ENCODE data around the gene OCA2.

DNA sequence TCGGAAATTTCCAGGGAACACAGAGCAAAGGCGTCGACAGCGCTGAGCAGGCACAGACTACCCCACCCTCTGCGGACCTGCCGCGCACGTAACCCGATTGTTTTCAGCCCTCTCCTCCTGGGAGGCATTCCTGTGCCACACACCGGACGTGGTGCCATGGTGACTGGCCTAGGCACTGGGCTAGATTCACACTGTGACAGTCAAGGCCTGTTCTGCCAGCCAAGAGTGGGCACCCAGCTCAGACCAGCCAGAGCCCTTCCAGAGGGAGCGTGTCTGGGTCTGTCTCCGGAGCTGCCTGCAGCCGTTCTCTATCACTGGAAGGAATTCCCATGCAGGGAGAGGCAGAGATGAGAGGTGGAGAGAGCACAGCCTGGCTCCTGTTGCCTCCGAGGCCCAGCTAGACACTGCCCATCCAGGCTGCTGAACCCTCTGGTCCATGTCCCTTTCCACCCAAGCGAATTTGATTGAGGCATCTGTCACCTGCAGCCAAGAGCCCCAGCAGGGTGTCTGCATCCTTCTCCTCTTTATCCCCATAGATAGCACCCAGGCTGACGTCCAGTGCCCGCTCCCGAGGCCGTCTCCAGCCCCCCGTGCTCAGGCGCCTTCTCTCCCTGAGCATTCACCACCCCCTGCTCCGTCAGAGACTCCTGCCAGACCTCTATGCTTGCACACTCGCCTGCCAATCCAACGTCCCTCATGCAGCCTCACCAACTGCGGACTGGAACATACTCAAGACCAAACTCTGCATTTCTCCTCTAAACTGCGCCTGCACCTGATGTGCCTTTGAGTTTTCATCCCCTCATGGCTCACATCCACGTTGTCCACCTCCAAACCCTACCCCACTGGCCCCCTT, 267.5 kb downstream of the OCA2 start:
- TF ChIP-seq, protein P1, sequence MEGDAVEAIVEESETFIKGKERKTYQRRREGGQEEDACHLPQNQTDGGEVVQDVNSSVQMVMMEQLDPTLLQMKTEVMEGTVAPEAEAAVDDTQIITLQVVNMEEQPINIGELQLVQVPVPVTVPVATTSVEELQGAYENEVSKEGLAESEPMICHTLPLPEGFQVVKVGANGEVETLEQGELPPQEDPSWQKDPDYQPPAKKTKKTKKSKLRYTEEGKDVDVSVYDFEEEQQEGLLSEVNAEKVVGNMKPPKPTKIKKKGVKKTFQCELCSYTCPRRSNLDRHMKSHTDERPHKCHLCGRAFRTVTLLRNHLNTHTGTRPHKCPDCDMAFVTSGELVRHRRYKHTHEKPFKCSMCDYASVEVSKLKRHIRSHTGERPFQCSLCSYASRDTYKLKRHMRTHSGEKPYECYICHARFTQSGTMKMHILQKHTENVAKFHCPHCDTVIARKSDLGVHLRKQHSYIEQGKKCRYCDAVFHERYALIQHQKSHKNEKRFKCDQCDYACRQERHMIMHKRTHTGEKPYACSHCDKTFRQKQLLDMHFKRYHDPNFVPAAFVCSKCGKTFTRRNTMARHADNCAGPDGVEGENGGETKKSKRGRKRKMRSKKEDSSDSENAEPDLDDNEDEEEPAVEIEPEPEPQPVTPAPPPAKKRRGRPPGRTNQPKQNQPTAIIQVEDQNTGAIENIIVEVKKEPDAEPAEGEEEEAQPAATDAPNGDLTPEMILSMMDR (conservative IDR thresholded peaks at IDR 0.05; ENCODE audit: low read depth, low read length) = no peak
- TF ChIP-seq EZH2 (IDR thresholded peaks at IDR 0.05; ENCODE audit: borderline replicate concordance, low read depth, low read length, poor library complexity, severe bottlenecking) = no peak
